Hepatocyte (in vitro differentiated cells): ENCODE results near the gene PREX1. TPM values are rescaled to one million over a fixed set of nuclear protein-coding genes. Genes with fewer than 3 reads are reported as not detected.

ENCODE experiments used
- DNase-seq: peaks from one replicate; pipeline ENCODE4 v3.0.0-alpha.2; 2016; ENCODE audit warnings: low spot score
- H2AFZ ChIP-seq: fragments of 200-600 bp; sonication (generic); 2 replicates; pipeline ENCODE4 v1.6.0; 2016; ENCODE audit warnings: antibody characterized with exemption, mild to moderate bottlenecking
- H3K27ac ChIP-seq: fragments of 200-600 bp; sonication (generic); 2 replicates; pipeline ENCODE4 v1.5.1; 2016; ENCODE audit warnings: mild to moderate bottlenecking
- H3K27me3 ChIP-seq: fragments of 200-600 bp; sonication (generic); 2 replicates; pipeline ENCODE4 v1.6.1; 2016
- H3K36me3 ChIP-seq: fragments of 200-600 bp; sonication (generic); replicated peaks from 2 replicates; pipeline ENCODE4 v1.5.1; 2016; ENCODE audit warnings: low read depth; ENCODE audit not compliant: insufficient read depth
- H3K4me1 ChIP-seq: fragments of 200-600 bp; sonication (generic); 2 replicates; pipeline ENCODE4 v1.5.1; 2016; ENCODE audit warnings: mild to moderate bottlenecking, moderate library complexity; ENCODE audit not compliant: insufficient read depth
- H3K4me2 ChIP-seq: fragments of 200-600 bp; sonication (generic); 2 replicates; pipeline ENCODE4 v1.6.0; 2016
- H3K4me3 ChIP-seq: fragments of 200-600 bp; sonication (generic); 2 replicates; pipeline ENCODE4 v1.5.1; 2016; ENCODE audit warnings: mild to moderate bottlenecking
- H3K79me2 ChIP-seq: fragments of 200-600 bp; sonication (generic); 2 replicates; pipeline ENCODE4 v1.6.0; 2017; ENCODE audit warnings: mild to moderate bottlenecking
- H3K9me2 ChIP-seq: fragments of 200-600 bp; sonication (generic); replicated peaks from 2 replicates; pipeline ENCODE4 v1.6.0; 2017; ENCODE audit warnings: mild to moderate bottlenecking; ENCODE audit not compliant: insufficient read depth
- H3K9me3 ChIP-seq: fragments of 200-600 bp; sonication (generic); 2 replicates; pipeline ENCODE4 v1.5.1; 2016; ENCODE audit warnings: low read depth, mild to moderate bottlenecking
- H4K20me1 ChIP-seq: fragments of 200-600 bp; sonication (generic); 2 replicates; pipeline ENCODE4 v1.6.0; 2016; ENCODE audit warnings: mild to moderate bottlenecking; ENCODE audit not compliant: insufficient read depth, poor library complexity, severe bottlenecking
- CTCF ChIP-seq: fragments of 200-600 bp; sonication (generic); IDR thresholded peaks from 2 replicates; pipeline ENCODE4 v1.5.1; 2016; ENCODE audit warnings: antibody characterized with exemption, mild to moderate bottlenecking; ENCODE audit not compliant: poor library complexity
- EZH2 ChIP-seq: fragments of 200-600 bp; sonication (generic); IDR thresholded peaks from 2 replicates; pipeline ENCODE4 v1.6.1; 2016; ENCODE audit warnings: antibody characterized with exemption, mild to moderate bottlenecking, borderline replicate concordance
- EZH2phosphoT487 ChIP-seq: fragments of 200-600 bp; sonication (generic); IDR thresholded peaks from one replicate; pipeline ENCODE4 v1.6.1; 2018; ENCODE audit warnings: antibody characterized with exemption, mild to moderate bottlenecking, low read depth, moderate library complexity; ENCODE audit not compliant: unreplicated experiment, severe bottlenecking
- WGBS: methylation state at CpG from one replicate; pipeline ENCODE4 v1.1.6; 2016; ENCODE audit warnings: low lambda C conversion rate; ENCODE audit errors: missing lambda C conversion rate; 5-methylcytosine and 5-hydroxymethylcytosine counted together
- polyA plus RNA-seq: library from polyadenylated mRNA; unstranded; fragments of >200 nt; fragmentation: Nextera tagmentation; extraction: Ambion mirVana; gene quantifications from 2 replicates; pipeline ENCODE4 v1.2.1, GENCODE V29; 2016
- total RNA-seq: library from RNA; depleted of rRNA; stranded (reverse); fragments of >200 nt; gene quantifications from 2 replicates; pipeline ENCODE4 v1.2.3, GENCODE V29; 2014

PREX1 gene
- total and polyA plus RNA-seq, 2 experiments from 2014 or later, result 1.8 to 2.9 TPM

DNA sequence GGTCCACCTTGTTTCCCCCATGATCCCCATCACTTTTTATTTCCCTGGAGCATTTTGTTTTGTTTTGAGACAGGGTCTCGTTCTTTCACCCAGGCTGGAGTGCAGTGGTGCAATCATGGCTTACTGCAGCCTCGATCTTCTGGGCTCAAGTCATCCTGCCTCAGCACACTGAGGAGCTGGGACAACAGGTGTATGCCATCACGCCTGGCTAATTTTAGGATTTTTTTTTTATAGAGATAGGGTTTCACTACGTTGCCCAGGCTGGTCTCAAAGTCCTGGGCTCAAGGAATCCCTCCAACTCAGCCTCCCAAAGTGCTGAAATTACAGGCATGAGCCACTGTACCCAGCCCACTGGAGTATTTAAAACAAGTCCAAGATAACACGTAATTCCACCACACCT lies 179.9 kb downstream of the PREX1 start:
- H3K27ac ChIP-seq, result no peak overlapping the region
- H3K4me1 ChIP-seq, result no peaks in the 10 kb centered on the region
- TF ChIP-seq EZH2 (no peak), CTCF (no peak), EZH2phosphoT487 (no peak)
- H3K9me3 ChIP-seq, result no peaks in the 10 kb centered on the region
- no peak for DNase-seq
- WGBS, result 79% methylated on average over 5 of the region's 5 CpGs
- no peaks in the 10 kb centered on the region for H3K9me2 ChIP-seq
- H2AFZ ChIP-seq, result no peak overlapping the region
- H3K27me3 ChIP-seq, result no peaks in the 10 kb centered on the region
- no peak overlapping the region for H3K4me2 ChIP-seq
- H3K36me3 ChIP-seq, result no peaks in the 10 kb centered on the region
- H4K20me1 ChIP-seq, result no peaks in the 10 kb centered on the region
- H3K79me2 ChIP-seq, result no peaks in the 10 kb centered on the region
- H3K4me3 ChIP-seq, result no peak overlapping the region

- H3K4me3 ChIP-seq, result no peak overlapping the region
- H3K9me3 ChIP-seq, result no peaks in the 10 kb centered on the region
- no peaks in the 10 kb centered on the region for H3K79me2 ChIP-seq
- TF ChIP-seq EZH2phosphoT487, result no peak
- TF ChIP-seq CTCF, result no peak
- TF ChIP-seq EZH2, result no peak
- H4K20me1 ChIP-seq, result no peaks in the 10 kb centered on the region
- no peak overlapping the region for H2AFZ ChIP-seq
- H3K9me2 ChIP-seq, result no peaks in the 10 kb centered on the region
- no peak overlapping the region for H3K27ac ChIP-seq
- no peaks in the 10 kb centered on the region for H3K36me3 ChIP-seq
- H3K4me1 ChIP-seq, result no peaks in the 10 kb centered on the region
- DNase-seq, result no peak
- no peaks in the 10 kb centered on the region for H3K27me3 ChIP-seq
- 96% methylated on average over 13 of the region's 13 CpGs for WGBS
- no peak overlapping the region for H3K4me2 ChIP-seq
These were observed 182.1 kb downstream of the PREX1 start for GRCh38 chr20:48645666-48646065.

DNA sequence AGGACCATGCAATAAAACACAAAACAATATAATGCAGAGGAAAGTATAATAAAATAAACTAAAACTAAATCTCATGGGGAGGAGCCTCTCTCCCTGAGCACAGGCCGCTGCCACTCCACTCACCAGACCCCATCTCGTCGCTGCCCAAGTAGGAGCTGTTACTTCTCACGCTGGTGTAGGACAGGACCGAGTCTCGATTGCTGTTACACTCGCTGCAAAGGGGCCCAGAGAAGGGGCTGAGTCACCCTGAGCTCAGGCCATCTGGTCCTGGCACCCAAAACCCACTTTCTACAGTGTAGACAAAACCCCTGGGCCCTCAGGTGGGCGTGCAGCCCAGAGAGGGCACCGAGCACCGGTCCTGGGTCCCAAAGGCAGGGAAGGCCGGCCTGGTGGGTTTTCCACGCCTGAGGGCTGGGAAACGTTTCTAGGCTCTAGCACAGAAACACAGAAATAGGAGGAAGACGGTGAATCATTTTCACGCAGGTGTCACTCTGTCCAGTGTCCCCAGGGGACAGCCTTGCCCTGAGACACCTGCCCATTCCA lies 183.4 kb downstream of the PREX1 start:
- Histone ChIP-seq H3K27ac (no peak overlapping the region), H3K4me1 (no peaks in the 10 kb centered on the region), H3K4me2 (no peak overlapping the region), H4K20me1 (no peaks in the 10 kb centered on the region), H2AFZ (no peak overlapping the region), H3K9me3 (no peaks in the 10 kb centered on the region), H3K79me2 (no peaks in the 10 kb centered on the region), H3K27me3 (no peaks in the 10 kb centered on the region), H3K9me2 (no peaks in the 10 kb centered on the region), H3K4me3 (no peak overlapping the region), H3K36me3 (no peaks in the 10 kb centered on the region)
- DNase-seq, result no peak
- WGBS, result 89% methylated on average over 15 of the region's 15 CpGs
- TF ChIP-seq CTCF (no peak), EZH2phosphoT487 (no peak), EZH2 (no peak)
